Tibial nerve (tissue), 4 donors: ENCODE measurements around the gene PKNOX1.

Experiments
- CTCF ChIP-seq, 5 experiments: fragments of 200-600 bp in 3 of 5; fragments of 450-650 bp in 2 of 5; sonication (generic) in 3 of 5; IDR thresholded peaks; one replicate each; pipeline ENCODE4 v1.5.1; 2016 to 2019; ENCODE audit warnings: antibody characterized with exemption in 5 of 5, mild to moderate bottlenecking in 3 of 5, moderate library complexity in 2 of 5
- EP300 ChIP-seq, 2 donors: sonication (generic); formaldehyde crosslinking; IDR thresholded peaks; one replicate each; pipeline ENCODE4 v1.6.1; 2017; ENCODE audit warnings: antibody characterized with exemption in 2 of 2, mild to moderate bottlenecking in 1 of 2
- POLR2A ChIP-seq, 2 donors: fragments of 450-650 bp; IDR thresholded peaks; one replicate each; pipeline ENCODE4 v1.6.1; 2017; ENCODE audit warnings: antibody characterized with exemption in 2 of 2, mild to moderate bottlenecking in 2 of 2, moderate library complexity in 2 of 2

- TF ChIP-seq CTCF (IDR thresholded peaks at IDR 0.05) (no peak), EP300 (IDR thresholded peaks at IDR 0.05) (no peak), POLR2A (IDR thresholded peaks at IDR 0.05) (no peak)
These were observed 41.7 kb downstream of the PKNOX1 start for GRCh38 chr21:43015906-43016540.
